Measurements from ENCODE around the gene ZNF398. TPM values are rescaled to one million over a fixed set of nuclear protein-coding genes. Genes with fewer than 3 reads are reported as not detected.

ZNF398 gene
- total and polyA plus RNA-seq, 10 of the 15 experiments (the other 5 are each of a cell fraction or from before 2014, with no cell fraction given), result 2.3 to 15.3 (median 10.0) TPM

- Histone ChIP-seq H3K9me3 (replicated peaks; ENCODE audit: control insufficient read depth, insufficient read depth, low read length) (no peaks in the 10 kb centered on the region), H3K4me3 (no peak overlapping the region), H3K9ac (ENCODE audit: control insufficient read depth, insufficient read depth, low read length) (no peak overlapping the region), H4K20me1 (ENCODE audit: control insufficient read depth, insufficient read depth) (no peaks in the 10 kb centered on the region), H3K36me3 (ENCODE audit: control insufficient read depth in 2 of 2, insufficient read depth in 2 of 2, low read length in 1 of 2) (peaks cover 11 to 21% of the 10 kb centered on the region in 2 experiments), H2AFZ (ENCODE audit: control insufficient read depth, low read depth, low read length) (no peak overlapping the region), H3K27me3 (replicated peaks in 1 of 2; ENCODE audit: control insufficient read depth in 2 of 2, insufficient read depth in 2 of 2, low read length in 1 of 2) (no peaks in the 10 kb centered on the region), H3K79me2 (ENCODE audit: control insufficient read depth, insufficient read depth, low read length) (peaks cover 37% of the 10 kb centered on the region), H3K27ac (ENCODE audit: control insufficient read depth, insufficient read depth) (no peak overlapping the region), H3K4me2 (ENCODE audit: control insufficient read depth, insufficient read depth) (no peak overlapping the region), H3K4me1 (ENCODE audit: control insufficient read depth, insufficient read depth, low read length) (0 out of 2 replicates have a peak, but pooled peaks cover 3% of the 10 kb centered on the region)
- no peak for TF ChIP-seq ZBTB11 (CRISPR knock-in tag; IDR thresholded peaks at IDR 0.05)
- no peak for TF ChIP-seq ZNF622 (IDR thresholded peaks at IDR 0.05)
- no peak for TF ChIP-seq CBX5 (IDR thresholded peaks at IDR 0.05; ENCODE audit: low read depth)
- TF ChIP-seq MTA3 (IDR thresholded peaks at IDR 0.05; ENCODE audit: borderline replicate concordance, low read length), result no peak
- no peak for TF ChIP-seq USF1 (IDR thresholded peaks at IDR 0.05; ENCODE audit: borderline replicate concordance, extremely low read length, insufficient read depth, low read depth, low read length)
- no peak for TF ChIP-seq MEF2A (IDR thresholded peaks at IDR 0.05; ENCODE audit: insufficient read depth, low read depth, low read length)
- no peak for TF ChIP-seq SRF (IDR thresholded peaks at IDR 0.05; ENCODE audit: low read depth in 2 of 2, low read length in 2 of 2)
- no peak for TF ChIP-seq EZH2 (IDR thresholded peaks at IDR 0.05; ENCODE audit: borderline replicate concordance, control insufficient read depth, low read depth, low read length)
- TF ChIP-seq ESRRA (IDR thresholded peaks at IDR 0.05; ENCODE audit: low read length), result no peak
- TF ChIP-seq POU2F2 (IDR thresholded peaks at IDR 0.05; ENCODE audit: borderline replicate concordance, low read depth, low read length), result no peak
- TF ChIP-seq BHLHE40 (IDR thresholded peaks at IDR 0.05; ENCODE audit: borderline replicate concordance in 1 of 2, low read depth in 2 of 2, low read length in 1 of 2), result no peak
- TF ChIP-seq SIX5 (IDR thresholded peaks at IDR 0.05; ENCODE audit: low read depth, low read length, severe bottlenecking), result no peak
- ChIA-PET SMC1A (ENCODE audit: uncharacterized antibody, unreplicated experiment) (no interaction called here), RAD21 (ENCODE audit: unreplicated experiment) (no interaction called here), POLR2A (interaction anchor here (0.5 kb wide), 2 partner anchors 42 to 51 kb away, joined by 3 read pairs; no protein-coding TSS in a partner anchor), CTCF (no interaction called here)
- intact Hi-C loops (cut with micrococcal nuclease; ENCODE audit: unreplicated experiment), result loop anchor here (5.0 kb wide), 1 partner anchor 38 kb away; the partner anchor contains the start of gene ZNF212
- in situ Hi-C loops (cut with MboI), result no loop called here
- BruUV-seq (replicated peaks), result no TSS peak
- FAIRE-seq (no peak), DNase-seq (ENCODE audit: low read depth, low spot score) (no peak), ATAC-seq (no peak)
- 76% methylated on average over 6 of the region's 6 CpGs for WGBS (ENCODE audit: insufficient coverage, insufficient replicate concordance, low lambda C conversion rate, missing lambda C conversion rate)
Measured at GRCh38 chr7:149199234-149199995, 52.2 kb downstream of the ZNF398 start.
